HepG2 (cell line): ENCODE measurements around the gene MFSD6. TPM values are rescaled to one million over a fixed set of nuclear protein-coding genes. Genes with fewer than 3 reads are reported as not detected.

Source experiments
- ATM ChIP-seq: fragments of 450-650 bp; IDR thresholded peaks from 2 replicates; pipeline ENCODE4 v1.7.1; 2017; ENCODE audit warnings: mild to moderate bottlenecking, borderline replicate concordance
- FOXK2 ChIP-seq: fragments of 450-650 bp; IDR thresholded peaks from 2 replicates; pipeline ENCODE4 v1.6.1; 2016
- HIVEP1 ChIP-seq: sonication (generic); formaldehyde crosslinking; IDR thresholded peaks from 2 replicates; pipeline ENCODE4 v1.4.0; 2020; ENCODE audit warnings: mild to moderate bottlenecking, missing genetic modification reagents
- NFYB ChIP-seq: sonication (generic); formaldehyde crosslinking; IDR thresholded peaks from 2 replicates; pipeline ENCODE4 v1.4.0; 2020; ENCODE audit warnings: missing genetic modification reagents
- PCBP1 ChIP-seq: fragments of 200-400 bp; formaldehyde crosslinking; IDR thresholded peaks from 2 replicates; pipeline ENCODE4 v1.6.1; 2017; ENCODE audit warnings: mild to moderate bottlenecking, low read depth, low read length, borderline replicate concordance
- ZC3H4 ChIP-seq: sonication (generic); formaldehyde crosslinking; IDR thresholded peaks from 2 replicates; pipeline ENCODE4 v1.4.0; 2020; ENCODE audit warnings: missing genetic modification reagents, borderline replicate concordance
- ZFP90 ChIP-seq: sonication (generic); formaldehyde crosslinking; IDR thresholded peaks from 2 replicates; pipeline ENCODE4 v1.8.0; 2022; ENCODE audit warnings: missing genetic modification reagents, mild to moderate bottlenecking, inconsistent platforms, borderline replicate concordance
- ZNF160 ChIP-seq: sonication (generic); formaldehyde crosslinking; IDR thresholded peaks from 2 replicates; pipeline ENCODE4 v1.8.0; 2022; ENCODE audit warnings: mild to moderate bottlenecking, inconsistent platforms, missing genetic modification reagents
- ZNF333 ChIP-seq: sonication (generic); formaldehyde crosslinking; IDR thresholded peaks from 2 replicates; pipeline ENCODE4 v1.4.0; 2020; ENCODE audit warnings: mild to moderate bottlenecking, missing genetic modification reagents, borderline replicate concordance
- polyA plus RNA-seq, 8 experiments: library from polyadenylated mRNA; depleted of rRNA in 3 of 8; stranded (reverse) in 7 of 8; unstranded in 1 of 8; fragments of >200 nt; fragmentation: Illumina TruSeq in 4 of 8; extraction: Trizol in 4 of 8; gene quantifications; 2 replicates each; pipeline versions ENCODE4 v1.2.1 to v1.2.3, GENCODE V29; 2011 to 2016; ENCODE audit warnings: low read depth in 4 of 8, missing spikeins in 1 of 8, mixed read lengths in 1 of 8; ENCODE audit not compliant: insufficient read depth in 1 of 8
- total RNA-seq, 5 experiments: library from RNA; depleted of rRNA; stranded (reverse); fragments of >200 nt; fragmentation: Illumina TruSeq; extraction: Trizol; gene quantifications; 2 replicates each; pipeline ENCODE4 v1.2.3, GENCODE V29; 2016; ENCODE audit warnings: low read depth in 1 of 5
- TF ChIP-seq, protein P1 (sequence below): IDR thresholded peaks from 2 replicates; pipeline ENCODE4 v1.6.1; 2018; ENCODE audit warnings: missing genetic modification reagents, mild to moderate bottlenecking, missing compliant biosample characterization
- TF ChIP-seq, protein P2 (sequence below): sonication (generic); formaldehyde crosslinking; IDR thresholded peaks from 2 replicates; pipeline ENCODE4 v1.5.0; 2020; ENCODE audit warnings: mild to moderate bottlenecking, missing genetic modification reagents, moderate library complexity
- TF ChIP-seq, protein P3 (sequence below): sonication (generic); formaldehyde crosslinking; IDR thresholded peaks from 2 replicates; pipeline ENCODE4 v1.5.0; 2020; ENCODE audit warnings: missing genetic modification reagents, mild to moderate bottlenecking, borderline replicate concordance
- TF ChIP-seq, protein P4 (sequence below): sonication (generic); formaldehyde crosslinking; conservative IDR thresholded peaks from 2 replicates; pipeline ENCODE4 v1.4.0; 2020; ENCODE audit warnings: missing genetic modification reagents
- TF ChIP-seq, protein P5 (sequence below), 2 experiments: sonication (generic) in 1 of 2; formaldehyde crosslinking in 1 of 2; IDR thresholded peaks; 2 replicates each; pipeline versions ENCODE4 v1.6.1 to v1.9.0; 2014 to 2022; ENCODE audit warnings: antibody characterized with exemption in 1 of 2, borderline replicate concordance in 1 of 2, inconsistent platforms in 1 of 2, low read depth in 1 of 2, missing genetic modification reagents in 1 of 2

Gene MFSD6
- total and polyA plus RNA-seq, 2 of the 13 experiments (the other 11 are each of a cell fraction or from before 2014, with no cell fraction given) = 0.92 to 1.4 TPM

DNA sequence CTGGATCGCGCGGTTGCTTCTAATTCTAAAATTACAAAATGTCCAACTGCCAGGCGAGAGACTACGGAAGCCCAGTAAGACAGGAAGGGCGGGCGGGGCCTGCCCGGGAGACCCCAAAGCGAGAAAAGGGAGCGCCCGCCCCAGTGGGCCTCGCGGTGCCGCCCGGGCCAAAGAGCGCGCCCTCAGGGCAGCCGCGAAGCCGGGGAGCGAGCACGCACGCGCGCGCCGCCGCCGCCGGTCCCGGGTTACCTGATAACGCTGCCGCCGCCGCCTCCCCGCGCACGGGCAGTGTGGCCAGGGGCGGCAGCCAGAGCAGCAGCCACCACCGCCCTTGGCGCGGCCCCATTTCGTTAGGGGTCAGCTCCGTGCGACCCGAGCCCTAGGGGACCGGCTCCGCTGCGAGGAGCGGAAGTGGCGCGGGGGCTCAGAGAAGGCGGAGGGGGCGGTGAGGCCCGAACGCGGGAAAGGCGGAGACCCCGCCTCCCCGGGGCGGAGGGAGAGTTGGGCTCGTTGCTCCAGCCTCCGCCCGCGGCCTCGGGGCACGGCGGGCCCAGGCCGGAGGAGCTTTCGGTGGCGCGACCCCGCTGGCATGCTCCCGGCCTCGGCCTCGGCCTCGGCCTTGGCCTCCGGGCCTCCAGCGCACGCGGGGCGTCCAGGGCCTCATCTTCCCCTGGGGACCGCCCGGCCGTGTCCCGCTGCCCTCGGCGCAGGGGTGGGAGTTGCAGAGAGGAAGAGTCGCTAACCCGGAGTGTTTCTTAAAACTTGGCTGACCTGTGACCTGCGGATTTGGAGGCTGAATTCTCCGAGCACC, 126.4 kb downstream of the MFSD6 start, which contains the start of gene NEMP2 (continued):
- TF ChIP-seq, protein P1, sequence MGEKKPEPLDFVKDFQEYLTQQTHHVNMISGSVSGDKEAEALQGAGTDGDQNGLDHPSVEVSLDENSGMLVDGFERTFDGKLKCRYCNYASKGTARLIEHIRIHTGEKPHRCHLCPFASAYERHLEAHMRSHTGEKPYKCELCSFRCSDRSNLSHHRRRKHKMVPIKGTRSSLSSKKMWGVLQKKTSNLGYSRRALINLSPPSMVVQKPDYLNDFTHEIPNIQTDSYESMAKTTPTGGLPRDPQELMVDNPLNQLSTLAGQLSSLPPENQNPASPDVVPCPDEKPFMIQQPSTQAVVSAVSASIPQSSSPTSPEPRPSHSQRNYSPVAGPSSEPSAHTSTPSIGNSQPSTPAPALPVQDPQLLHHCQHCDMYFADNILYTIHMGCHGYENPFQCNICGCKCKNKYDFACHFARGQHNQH (CRISPR knock-in tag) = peak; percentile 95
- TF ChIP-seq, protein P2, sequence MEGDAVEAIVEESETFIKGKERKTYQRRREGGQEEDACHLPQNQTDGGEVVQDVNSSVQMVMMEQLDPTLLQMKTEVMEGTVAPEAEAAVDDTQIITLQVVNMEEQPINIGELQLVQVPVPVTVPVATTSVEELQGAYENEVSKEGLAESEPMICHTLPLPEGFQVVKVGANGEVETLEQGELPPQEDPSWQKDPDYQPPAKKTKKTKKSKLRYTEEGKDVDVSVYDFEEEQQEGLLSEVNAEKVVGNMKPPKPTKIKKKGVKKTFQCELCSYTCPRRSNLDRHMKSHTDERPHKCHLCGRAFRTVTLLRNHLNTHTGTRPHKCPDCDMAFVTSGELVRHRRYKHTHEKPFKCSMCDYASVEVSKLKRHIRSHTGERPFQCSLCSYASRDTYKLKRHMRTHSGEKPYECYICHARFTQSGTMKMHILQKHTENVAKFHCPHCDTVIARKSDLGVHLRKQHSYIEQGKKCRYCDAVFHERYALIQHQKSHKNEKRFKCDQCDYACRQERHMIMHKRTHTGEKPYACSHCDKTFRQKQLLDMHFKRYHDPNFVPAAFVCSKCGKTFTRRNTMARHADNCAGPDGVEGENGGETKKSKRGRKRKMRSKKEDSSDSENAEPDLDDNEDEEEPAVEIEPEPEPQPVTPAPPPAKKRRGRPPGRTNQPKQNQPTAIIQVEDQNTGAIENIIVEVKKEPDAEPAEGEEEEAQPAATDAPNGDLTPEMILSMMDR (CRISPR knock-in tag) = peak; percentile 37; the same call in 1 of the 2 replicates
- TF ChIP-seq ZNF160 (no peak; the same call in 1 of the 2 replicates), ATM (no peak), NFYB (CRISPR knock-in tag) (peak; percentile 17; the same call in 1 of the 2 replicates), ZNF333 (CRISPR knock-in tag) (peak; percentile 96), ZFP90 (peak; percentile 98), PCBP1 (no peak), FOXK2 (no peak), HIVEP1 (CRISPR knock-in tag) (peak; percentile 78), ZC3H4 (CRISPR knock-in tag) (peak; percentile 78; the same call in 1 of the 2 replicates)
- TF ChIP-seq, protein P3, sequence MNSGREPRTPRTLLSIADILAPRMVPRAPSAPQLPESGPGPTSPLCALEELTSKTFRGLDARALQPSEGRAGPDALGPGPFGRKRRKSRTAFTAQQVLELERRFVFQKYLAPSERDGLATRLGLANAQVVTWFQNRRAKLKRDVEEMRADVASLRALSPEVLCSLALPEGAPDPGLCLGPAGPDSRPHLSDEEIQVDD (CRISPR knock-in tag) = peak; percentile 93; the same call in 1 of the 2 replicates
- TF ChIP-seq, protein P4, sequence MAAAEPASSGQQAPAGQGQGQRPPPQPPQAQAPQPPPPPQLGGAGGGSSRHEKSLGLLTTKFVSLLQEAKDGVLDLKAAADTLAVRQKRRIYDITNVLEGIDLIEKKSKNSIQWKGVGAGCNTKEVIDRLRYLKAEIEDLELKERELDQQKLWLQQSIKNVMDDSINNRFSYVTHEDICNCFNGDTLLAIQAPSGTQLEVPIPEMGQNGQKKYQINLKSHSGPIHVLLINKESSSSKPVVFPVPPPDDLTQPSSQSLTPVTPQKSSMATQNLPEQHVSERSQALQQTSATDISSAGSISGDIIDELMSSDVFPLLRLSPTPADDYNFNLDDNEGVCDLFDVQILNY = peak; percentile 93
- TF ChIP-seq, protein P5, sequence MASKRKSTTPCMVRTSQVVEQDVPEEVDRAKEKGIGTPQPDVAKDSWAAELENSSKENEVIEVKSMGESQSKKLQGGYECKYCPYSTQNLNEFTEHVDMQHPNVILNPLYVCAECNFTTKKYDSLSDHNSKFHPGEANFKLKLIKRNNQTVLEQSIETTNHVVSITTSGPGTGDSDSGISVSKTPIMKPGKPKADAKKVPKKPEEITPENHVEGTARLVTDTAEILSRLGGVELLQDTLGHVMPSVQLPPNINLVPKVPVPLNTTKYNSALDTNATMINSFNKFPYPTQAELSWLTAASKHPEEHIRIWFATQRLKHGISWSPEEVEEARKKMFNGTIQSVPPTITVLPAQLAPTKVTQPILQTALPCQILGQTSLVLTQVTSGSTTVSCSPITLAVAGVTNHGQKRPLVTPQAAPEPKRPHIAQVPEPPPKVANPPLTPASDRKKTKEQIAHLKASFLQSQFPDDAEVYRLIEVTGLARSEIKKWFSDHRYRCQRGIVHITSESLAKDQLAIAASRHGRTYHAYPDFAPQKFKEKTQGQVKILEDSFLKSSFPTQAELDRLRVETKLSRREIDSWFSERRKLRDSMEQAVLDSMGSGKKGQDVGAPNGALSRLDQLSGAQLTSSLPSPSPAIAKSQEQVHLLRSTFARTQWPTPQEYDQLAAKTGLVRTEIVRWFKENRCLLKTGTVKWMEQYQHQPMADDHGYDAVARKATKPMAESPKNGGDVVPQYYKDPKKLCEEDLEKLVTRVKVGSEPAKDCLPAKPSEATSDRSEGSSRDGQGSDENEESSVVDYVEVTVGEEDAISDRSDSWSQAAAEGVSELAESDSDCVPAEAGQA (IDR thresholded peaks at IDR 0.05; ENCODE audit: low read depth) = no peak
- TF ChIP-seq, protein P5 (CRISPR knock-in tag; IDR thresholded peaks at IDR 0.05; ENCODE audit: borderline replicate concordance) = peak; percentile 96
